ENCODE results near the gene PER3. TPM values are rescaled to one million over a fixed set of nuclear protein-coding genes. Genes with fewer than 3 reads are reported as not detected.

Gene PER3
- total RNA-seq, 1 donor from 2014 or later, result 12.5 TPM

- DNase-seq, result no peak
- TF ChIP-seq CTCF (IDR thresholded peaks at IDR 0.05; ENCODE audit: borderline replicate concordance), result no peak
- intact Hi-C loops (cut with micrococcal nuclease), result no loop called here
- no peak overlapping the region for H3K4me3 ChIP-seq
- H3K9me3 ChIP-seq (replicated peaks), result no peaks in the 10 kb centered on the region
- H3K27ac ChIP-seq (replicated peaks), result peak overlapping the region; percentile 93
- H3K4me1 ChIP-seq, result peaks cover 34% of the 10 kb centered on the region
- no peaks in the 10 kb centered on the region for H3K27me3 ChIP-seq (ENCODE audit: low read depth)
- peaks cover 17% of the 10 kb centered on the region for H3K36me3 ChIP-seq
Measured at GRCh38 chr1:7769673-7770412, 14.2 kb upstream of the PER3 start.

- no peak for DNase-seq
- Histone ChIP-seq H3K4me1 (peaks cover 34% of the 10 kb centered on the region), H3K36me3 (peaks cover 20% of the 10 kb centered on the region), H3K27me3 (ENCODE audit: low read depth) (no peaks in the 10 kb centered on the region), H3K9me3 (replicated peaks) (no peaks in the 10 kb centered on the region), H3K4me3 (peak overlapping the region; percentile 86), H3K27ac (replicated peaks) (peak overlapping the region; percentile 93)
- no peak for TF ChIP-seq CTCF (IDR thresholded peaks at IDR 0.05; ENCODE audit: borderline replicate concordance)
- intact Hi-C loops (cut with micrococcal nuclease), result no loop called here
Measured at GRCh38 chr1:7770669-7770996, 13.5 kb upstream of the PER3 start.

GRCh38 chr1:7770997-7771822 lies 12.9 kb upstream of the PER3 start, which contains the start of gene VAMP3:
Gene VAMP3 (plus strand): TSS chr1:7771296. CDS start chr1:7771384, 88 bp downstream.
- Histone ChIP-seq H3K4me1 (peaks cover 34% of the 10 kb centered on the region), H3K36me3 (peaks cover 20% of the 10 kb centered on the region), H3K9me3 (replicated peaks) (no peaks in the 10 kb centered on the region), H3K27me3 (ENCODE audit: low read depth) (no peaks in the 10 kb centered on the region), H3K4me3 (peak within 1 kb of the TSS; percentile 86), H3K27ac (replicated peaks) (peak within 1 kb of the TSS; percentile 93)
- intact Hi-C loops (cut with micrococcal nuclease), result no loop called here
- peak; percentile 93 for DNase-seq
- TF ChIP-seq CTCF (IDR thresholded peaks at IDR 0.05; ENCODE audit: borderline replicate concordance), result no peak

GRCh38 chr1:7771823-7772299 lies 12.2 kb upstream of the PER3 start:
- peaks cover 34% of the 10 kb centered on the region for H3K4me1 ChIP-seq

More at GRCh38 chr1:7771823-7772299, 12.2 kb upstream of the PER3 start:
- H3K36me3 ChIP-seq, result peaks cover 22% of the 10 kb centered on the region
- intact Hi-C loops (cut with micrococcal nuclease), result no loop called here
- no peaks in the 10 kb centered on the region for H3K27me3 ChIP-seq (ENCODE audit: low read depth)
- no peaks in the 10 kb centered on the region for H3K9me3 ChIP-seq (replicated peaks)
- no peak for DNase-seq
- no peak for TF ChIP-seq CTCF (IDR thresholded peaks at IDR 0.05; ENCODE audit: borderline replicate concordance)
- peak overlapping the region; percentile 93 for H3K27ac ChIP-seq (replicated peaks)
- peak overlapping the region; percentile 86 for H3K4me3 ChIP-seq
